Midbrain (tissue), 1 donor: Measurements from ENCODE around the gene SCNN1B.
"Not testable (repeated sequence)": the region's sequence is repeated elsewhere in the genome, so short reads cannot be mapped to it uniquely, and the experiment has no call there.

Experiments
- DNase-seq: peaks from one replicate; lab custom pipeline; 2025; lab: John Stamatoyannopoulos, UW

SCNN1B gene

DNA sequence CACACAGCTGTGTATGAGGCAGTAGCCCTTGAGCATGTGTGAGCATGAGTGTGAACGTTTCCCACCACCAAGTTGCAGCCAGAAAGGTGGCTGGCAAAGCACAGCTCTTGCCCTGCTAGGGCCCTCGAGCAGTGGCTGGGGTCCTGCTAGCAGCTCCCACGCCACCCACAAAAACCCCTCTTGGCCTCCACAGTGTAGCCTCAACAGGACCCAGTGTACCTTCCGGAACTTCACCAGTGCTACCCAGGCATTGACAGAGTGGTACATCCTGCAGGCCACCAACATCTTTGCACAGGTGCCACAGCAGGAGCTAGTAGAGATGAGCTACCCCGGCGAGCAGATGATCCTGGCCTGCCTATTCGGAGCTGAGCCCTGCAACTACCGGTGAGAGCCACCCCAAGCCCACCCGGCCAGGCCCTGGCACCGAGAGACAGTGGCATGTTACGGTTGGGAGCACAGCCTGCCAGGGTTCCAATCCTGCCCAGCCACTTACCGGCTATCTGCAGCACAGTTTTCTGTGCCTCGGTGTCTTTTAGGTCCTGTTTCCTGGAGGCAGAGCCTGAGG lies 53.1 kb downstream of the SCNN1B start:
- DNase-seq, result no peak

DNA sequence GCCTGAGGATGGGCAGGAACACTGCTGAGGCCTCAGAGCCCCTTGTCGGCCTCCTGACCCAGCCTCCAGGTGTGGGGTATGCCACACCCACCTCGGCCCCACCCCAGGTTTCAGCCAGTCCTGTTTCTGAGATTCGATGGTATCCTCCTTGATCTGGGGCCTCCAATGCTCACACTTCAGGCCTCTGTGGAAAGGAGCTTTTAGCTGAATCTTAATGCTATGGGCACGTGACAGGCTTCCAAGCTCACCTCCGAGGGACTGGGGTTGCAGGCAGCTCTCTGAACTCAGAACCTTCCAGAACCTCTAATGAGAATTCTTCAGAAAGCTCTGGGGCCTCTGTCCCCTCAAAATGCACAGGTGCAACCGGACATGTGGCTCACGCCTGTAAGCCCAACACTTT lies 54.8 kb downstream of the SCNN1B start:
- DNase-seq, result no peak

DNA sequence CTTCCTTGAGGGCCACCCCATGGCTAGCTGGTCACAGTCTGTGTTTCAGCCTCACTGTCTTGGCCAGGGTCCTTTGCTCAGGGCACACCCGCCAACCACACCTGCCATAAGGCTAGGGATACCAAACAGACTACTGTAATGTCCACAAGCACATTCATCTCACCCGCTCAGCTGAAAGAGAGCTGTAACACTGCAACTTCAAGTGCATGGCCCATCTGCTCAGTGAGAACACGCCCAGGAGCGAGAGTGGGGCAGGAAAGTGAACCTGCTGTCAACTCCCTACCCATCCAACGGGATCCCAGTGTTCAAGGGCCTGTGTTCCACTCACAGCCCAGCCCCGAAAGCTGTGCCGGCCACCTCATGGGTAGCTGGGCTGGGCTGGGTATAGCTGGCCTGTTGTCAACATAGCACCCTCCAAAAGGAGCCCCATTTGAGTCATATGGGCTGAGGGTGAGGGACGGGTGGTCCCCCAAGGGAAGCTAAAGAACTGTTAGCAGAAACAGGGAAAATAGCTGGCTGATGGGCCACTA lies 55.7 kb downstream of the SCNN1B start:
- no peak for DNase-seq

DNA sequence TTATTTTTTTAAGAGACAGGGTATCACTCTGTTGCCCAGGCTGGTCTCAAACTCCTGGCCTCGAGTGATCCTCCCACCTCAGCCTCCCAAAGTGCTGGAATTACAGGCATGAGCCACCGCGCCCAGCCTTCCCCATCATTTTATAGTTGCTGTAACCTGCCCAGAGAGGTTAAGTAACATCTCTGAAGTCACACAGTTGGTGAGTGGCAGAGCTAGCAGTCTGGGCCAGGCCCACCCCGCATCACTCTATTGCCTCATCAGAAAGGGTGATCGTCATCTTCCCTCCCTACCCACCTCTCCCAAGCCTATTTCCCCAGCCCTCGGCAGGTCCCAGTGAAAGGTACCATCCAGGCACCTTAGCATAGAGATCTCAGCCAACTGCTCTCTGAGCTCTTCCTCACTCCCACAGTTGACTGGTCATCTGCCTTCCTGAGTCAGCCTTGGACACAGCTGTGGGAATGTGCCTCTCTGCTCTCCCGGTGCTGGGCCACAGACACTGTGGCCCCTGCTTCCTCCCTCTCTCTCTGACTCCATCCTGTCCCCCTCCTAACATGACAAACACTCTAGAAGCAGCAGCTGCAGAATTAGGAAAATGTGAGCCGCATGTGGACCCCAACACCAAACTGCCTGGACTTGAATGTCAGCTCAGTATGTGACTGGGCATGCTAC lies 57.1 kb downstream of the SCNN1B start:
- no peak for DNase-seq

DNA sequence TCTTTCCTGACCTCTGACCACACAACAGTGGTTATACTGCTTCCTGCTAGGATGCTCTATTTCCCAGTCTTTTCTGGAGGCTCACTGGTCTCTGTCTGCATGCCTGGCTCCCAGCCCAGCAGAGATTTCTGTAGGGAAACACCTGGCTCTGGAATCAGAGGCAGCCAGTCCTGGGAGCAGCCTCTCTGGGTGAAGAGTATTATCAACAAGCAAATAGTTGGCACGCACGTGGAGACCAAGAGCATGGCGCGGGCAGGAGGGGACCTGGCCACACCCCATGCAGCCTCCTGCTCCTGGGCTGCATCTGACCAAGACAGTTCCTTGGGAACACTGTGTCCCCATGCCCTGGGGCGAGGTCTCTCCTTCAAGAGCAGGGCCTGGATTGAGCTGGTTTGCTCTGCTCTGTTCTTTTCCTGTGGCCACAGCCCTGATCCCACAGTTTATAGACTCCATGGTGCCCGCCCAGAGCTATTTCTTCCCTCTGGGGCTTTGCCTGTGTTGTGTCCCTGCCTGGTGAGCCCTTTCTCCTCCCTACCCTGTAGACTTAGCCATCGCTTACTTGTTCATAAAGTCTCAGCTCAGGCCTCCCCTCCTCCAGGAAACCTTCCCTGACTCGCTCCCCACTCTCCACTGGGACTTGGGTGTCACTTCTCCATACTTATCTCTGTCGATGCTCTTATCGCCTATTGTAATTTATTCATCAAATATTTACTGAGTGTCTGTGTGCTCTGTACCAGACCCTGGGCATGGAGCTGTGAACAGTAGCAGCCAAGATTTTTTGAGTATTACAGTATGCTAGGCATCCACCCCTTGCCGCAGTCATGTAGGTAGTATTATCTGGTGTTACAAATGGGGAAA lies 60.6 kb downstream of the SCNN1B start:
- no peak for DNase-seq

DNA sequence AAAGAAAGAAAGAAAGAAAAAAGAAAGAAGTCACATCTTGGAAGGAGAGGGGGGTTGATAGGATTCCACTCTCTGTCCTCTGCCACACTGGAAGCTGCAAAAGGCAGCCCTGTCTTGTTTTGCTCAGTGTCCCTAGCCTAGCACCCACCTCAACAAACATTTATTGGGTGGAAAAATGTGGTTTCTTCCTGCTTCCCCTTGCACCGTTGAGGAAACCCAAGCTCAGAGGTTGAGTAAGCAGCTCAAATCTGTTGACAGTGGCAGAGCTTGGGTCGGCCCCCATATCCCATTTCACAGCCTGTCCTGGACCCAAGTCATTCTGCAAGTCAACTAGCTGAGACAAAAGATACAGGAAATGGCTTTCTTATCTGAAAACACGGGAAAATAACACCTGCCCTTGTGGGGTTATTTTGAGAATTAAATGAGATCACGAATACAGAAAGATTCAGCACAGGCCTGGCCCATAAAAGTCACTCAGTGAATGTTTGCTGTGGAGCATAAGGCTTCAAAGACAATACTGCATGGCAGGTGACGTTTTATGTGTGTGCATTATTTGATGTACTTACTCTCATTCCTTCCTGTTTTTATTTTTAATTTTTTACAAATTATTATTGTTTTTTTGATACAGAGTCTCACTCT lies 63.6 kb downstream of the SCNN1B start:
- no peak for DNase-seq

DNA sequence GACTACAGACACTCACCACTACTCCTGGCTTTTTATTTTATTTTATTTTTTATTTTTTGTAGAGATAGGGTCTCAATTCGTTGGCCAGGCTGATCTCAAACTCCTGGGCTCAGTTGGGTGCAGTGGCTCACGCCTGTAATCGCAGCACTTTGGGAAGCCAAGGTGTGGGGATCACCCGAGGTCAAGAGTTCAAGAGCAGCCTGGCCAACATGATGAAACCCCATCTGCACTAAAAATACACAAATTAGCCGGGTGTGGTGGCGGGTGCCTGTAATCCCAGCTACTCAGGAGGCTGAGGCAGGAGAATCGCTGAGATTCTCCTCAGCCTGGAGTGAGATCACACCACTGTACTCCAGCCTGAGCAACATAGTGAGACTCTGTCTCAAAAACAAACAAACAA lies 64.2 kb downstream of the SCNN1B start:
- DNase-seq, result not testable (repeated sequence)

DNA sequence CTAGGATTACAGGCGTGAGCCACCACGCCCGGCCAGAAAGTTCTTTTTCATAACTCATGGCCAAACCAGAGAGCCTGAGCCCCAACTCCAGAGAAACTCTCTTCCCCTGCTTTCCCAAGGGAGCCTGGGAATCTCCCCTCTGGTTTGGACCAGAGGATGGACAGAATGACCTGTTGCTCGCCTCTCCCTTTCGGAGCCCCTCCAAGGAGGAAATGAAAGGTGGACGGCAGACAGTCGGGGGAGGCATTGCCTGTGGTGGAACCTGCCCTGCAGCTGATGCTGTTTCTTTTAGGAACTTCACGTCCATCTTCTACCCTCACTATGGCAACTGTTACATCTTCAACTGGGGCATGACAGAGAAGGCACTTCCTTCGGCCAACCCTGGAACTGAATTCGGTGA lies 65.5 kb downstream of the SCNN1B start:
- DNase-seq, result no peak

DNA sequence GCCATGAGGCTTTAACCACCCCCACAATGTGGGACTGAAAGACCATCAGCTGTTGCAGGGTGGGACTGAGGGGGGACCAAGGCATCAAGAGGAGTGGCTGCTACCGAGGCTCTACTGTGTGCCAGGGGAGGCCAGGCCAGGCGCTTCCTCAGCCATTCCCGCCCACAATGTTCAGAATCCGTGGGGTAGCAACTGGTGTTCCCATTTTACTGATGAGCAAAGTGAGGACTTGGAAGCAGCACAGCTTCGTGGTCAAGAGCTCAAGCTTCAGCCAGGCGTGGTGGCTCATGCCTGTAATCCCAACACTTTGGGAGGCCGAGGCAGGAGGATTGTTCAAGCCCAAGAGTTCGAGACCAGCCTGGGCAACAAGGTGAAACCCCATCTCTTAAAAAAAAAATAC lies 65.9 kb downstream of the SCNN1B start:
- no peak for DNase-seq

DNA sequence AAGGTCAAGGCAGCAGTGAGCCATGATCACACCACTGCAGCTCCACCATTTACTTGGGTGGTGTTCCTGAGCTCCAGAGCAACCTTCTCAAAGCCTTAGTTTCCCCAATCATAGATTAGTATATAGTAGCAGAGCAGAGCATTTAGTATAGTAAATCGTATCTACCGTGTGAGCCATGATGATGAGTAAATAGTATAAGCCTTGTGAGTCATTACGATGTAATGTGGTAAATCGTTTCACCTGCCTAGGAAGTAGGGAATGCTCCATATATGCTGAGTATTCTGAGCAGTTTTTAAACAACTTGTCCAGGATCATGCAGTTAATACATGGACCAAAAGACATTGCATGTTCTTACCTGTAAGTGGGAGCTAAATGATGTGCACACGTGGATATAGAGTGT lies 66.4 kb downstream of the SCNN1B start:
- DNase-seq, result no peak

DNA sequence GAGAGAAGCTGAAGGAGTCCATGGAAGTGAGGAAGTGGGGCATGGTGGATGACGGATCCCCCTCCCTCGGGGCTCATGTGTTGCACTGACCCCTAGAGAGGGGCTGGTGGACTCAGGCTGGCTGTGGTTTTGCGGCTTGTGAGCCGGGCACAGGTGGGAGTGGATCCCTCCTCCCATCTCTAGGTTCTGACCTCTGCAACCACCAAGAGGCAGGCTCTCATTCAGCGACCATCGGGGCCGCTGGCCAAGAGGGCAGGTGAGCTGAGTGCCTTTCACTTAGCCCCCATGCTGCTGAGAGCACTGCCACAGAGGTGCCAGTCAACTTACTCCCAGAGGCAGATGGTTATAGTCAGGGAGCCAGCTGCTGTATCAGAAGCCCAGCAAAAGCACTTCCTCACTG lies 67.3 kb downstream of the SCNN1B start:
- no peak for DNase-seq

DNA sequence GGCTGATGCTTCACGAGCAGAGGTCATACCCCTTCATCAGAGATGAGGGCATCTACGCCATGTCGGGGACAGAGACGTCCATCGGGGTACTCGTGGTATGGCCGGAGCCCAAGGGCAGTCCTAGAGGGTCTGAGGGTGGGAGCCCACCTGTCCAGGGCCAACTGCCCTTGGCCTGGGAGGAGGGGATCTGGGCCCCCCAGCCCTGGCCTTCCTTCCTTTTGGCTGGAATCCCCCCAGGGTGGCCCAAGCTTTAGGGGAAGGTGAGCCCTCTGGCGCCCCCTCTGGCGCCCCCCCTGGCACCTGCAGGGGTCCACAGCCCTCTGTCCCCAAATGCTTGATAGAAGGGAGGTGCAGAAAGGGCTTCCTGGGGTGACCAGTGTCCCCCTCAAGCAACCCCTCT lies 69.3 kb downstream of the SCNN1B start:
- no peak for DNase-seq

DNA sequence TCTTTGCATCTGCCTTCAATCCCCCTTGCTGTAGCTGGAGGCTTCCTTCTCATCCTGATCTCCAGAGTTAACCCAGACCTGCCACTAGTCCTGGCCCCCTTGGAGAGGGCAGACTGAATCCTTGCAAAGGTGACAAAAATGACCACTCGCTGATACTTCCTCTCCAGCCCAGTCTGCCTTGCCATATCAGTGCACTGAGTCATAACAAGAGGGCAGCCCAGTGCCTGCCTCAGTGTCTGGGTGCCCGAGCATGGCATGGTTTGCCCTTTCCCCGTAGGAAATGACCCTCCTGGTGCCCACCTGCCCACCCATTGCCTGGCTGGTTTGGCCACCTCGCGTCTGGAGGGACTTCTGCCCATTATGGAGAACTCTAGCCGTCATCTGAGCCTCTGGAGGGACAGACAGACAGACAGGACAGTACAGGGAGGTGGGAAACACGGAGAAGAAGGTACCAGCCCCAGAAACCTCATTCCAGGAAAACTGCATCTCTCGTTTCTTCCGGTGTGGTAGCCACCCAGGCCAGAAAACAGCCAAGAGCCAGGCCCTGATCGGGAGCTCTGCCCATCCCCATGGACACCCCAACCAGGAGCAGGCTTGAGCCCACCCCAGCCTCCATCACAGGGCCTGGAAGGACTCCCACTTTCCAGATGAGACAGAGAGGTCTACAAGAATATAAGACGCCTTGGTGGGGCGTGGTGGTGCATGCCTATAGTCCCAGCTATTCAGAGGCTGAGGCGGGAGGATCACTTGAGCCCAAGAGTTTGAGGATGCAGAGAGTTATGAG lies 71.5 kb downstream of the SCNN1B start:
- no peak for DNase-seq

DNA sequence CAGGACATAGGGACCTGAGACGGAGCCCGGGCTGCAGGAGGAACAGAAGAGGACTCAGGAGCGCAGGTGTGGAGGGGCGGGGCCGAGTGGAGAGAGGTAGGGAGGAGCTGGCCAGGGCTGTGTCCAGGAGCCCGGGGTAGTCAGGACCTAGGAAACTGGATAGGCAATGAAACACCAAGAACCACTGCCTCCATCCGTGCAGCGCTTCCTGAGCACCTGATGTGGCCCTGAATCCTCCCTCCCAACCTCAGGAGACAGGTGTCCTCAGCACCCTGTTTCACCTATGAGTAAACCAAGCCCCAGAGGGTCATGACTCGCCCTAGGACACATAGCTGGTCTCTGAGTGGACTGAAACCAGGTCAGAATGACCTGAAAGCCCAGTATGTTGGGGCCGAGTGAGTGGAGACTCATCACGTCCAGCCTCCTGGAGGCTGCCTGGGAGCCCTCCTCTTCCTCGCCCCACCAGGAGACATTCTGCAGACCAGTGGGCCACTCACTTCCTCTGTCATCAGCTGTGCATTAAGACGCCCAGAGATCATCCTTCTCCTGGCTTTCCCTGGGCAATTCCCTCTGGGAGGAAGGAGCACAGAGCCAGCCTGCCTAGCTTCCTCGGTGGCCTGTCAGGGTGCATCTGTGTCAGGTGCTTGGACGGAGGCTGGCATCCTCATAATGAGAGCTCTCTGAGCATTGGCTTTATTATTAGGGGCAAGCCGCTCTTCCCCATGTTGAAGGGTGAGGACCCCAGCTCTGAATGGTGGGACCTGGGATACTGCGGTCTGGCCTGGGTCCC lies 72.8 kb downstream of the SCNN1B start:
- DNase-seq, result no peak

DNA sequence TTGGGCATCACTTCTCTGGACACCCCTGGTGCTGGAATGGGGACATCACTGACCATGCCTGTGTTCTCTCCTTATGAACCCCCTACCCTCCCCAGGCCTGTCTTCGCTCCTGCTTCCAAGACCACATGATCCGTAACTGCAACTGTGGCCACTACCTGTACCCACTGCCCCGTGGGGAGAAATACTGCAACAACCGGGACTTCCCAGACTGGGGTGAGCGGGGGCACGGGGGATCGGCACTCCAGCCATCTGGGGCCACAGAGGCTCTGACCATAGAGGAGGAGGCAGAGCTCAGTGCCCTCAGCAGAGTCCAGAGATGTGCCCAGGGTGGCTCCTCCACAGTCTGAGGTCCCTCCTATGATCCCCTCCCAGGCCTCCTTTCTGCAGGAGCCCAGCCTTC lies 73.5 kb downstream of the SCNN1B start:
- no peak for DNase-seq

DNA sequence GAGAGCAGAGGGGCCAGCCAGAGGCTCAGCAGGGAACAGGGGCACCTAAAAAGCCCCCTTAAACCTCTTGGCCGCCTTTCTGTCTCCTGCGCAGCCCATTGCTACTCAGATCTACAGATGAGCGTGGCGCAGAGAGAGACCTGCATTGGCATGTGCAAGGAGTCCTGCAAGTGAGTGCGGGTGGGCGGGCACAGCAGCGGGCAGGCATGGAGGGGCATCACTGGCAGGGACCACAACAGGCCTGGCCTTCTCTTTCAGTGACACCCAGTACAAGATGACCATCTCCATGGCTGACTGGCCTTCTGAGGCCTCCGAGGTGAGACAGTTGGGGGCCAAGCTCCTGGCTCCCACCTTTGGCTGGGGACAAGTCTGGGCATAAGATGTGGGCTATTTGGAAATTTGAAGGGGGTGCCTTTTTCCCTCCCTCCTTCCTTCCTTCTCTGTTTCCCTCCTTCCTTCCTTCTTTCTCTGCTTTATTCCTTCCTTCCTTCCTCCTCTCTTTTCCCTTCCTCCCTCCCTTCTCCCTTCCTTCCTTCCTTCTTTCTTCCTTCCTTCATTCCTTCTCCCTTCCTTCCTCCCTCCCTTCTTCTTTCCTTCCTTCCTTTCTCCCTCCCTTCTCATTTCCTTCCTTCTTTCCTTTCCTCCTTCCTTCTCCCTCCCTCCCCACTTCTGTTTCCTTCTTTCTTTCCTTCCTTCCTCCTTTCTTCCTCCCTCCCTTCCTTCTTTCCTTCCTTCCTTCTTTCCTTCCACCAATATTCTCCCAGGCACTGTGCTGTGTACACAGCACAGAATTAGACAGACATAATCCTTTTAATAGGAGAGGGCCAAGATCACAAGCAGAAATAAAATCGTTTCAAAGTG lies 75.2 kb downstream of the SCNN1B start:
- no peak for DNase-seq

DNA sequence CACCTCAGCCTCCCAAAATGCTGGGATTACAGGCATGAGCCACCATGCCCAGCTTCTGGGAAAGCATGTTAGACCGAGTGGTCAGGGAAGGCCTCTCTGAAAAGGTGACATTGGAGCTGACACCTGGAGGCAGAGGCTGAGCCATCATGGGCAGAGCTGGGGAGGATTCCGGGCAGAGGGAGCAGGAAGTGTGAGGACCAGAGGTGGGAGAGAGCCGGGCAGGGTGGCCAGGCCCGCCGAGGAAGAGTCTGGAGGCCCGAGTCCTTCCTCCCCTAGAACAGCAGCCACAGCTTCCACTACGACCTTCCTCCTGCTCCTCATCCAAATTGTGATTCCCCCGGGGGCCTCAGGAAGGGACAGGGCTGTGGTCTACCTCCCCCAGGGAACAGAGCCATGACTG lies 76.2 kb downstream of the SCNN1B start:
- no peak for DNase-seq

DNA sequence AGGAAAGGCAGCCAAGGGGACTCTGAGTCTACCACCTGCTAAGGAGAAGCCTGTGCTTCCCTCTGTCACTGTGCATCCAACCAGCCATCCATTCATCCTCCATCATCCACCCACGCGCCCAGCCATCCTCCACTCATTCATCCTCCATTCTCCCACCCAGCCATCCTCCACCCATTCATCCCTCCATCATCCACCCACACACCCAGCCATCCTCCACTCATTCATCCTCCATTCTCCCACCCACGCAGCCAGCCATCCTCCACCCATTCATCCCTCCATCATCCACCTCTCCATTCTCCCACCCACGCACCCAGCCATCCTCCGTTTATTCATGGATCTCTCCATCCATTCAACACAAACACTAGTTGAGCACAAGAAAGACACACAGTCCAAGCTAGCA lies 76.8 kb downstream of the SCNN1B start:
- DNase-seq, result no peak

DNA sequence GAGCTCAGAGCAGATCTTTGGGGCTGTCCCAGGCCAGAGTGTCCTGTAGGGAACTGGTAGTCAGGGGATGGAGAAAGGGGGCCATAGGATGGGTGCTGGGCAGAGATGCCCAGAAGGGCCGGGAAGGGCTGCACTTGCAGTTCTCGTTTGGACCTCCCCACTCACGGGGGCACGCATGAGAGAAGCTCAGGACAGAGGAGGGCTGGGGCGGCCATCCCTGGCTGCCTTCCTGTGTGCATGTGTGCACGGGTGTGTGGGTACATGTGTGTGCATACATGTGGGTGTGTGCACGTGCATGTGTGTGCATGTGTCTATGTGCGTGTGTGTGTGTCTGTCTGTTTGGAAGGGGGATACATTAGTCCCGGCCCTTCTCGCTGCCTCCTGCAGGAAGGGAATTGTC lies 77.6 kb downstream of the SCNN1B start:
- no peak for DNase-seq

DNA sequence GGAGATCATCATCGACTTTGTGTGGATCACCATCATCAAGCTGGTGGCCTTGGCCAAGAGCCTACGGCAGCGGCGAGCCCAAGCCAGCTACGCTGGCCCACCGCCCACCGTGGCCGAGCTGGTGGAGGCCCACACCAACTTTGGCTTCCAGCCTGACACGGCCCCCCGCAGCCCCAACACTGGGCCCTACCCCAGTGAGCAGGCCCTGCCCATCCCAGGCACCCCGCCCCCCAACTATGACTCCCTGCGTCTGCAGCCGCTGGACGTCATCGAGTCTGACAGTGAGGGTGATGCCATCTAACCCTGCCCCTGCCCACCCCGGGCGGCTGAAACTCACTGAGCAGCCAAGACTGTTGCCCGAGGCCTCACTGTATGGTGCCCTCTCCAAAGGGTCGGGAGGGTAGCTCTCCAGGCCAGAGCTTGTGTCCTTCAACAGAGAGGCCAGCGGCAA lies 78.4 kb downstream of the SCNN1B start:
- DNase-seq, result no peak
